Stimulated activated CD4-positive, alpha-beta T cell treated with anti-CD3 and anti-CD28 coated beads, Interleukin-12 subunit alpha, Interleukin-12 subunit beta, amount 100 ng/mL, for 48 hours (primary cell): ENCODE measurements around the gene TAF4B.
"Not testable (repeated sequence)": the region's sequence is repeated elsewhere in the genome, so short reads cannot be mapped to it uniquely, and the experiment has no call there.

Experiments
- DNase-seq, 3 donors: peaks; one replicate each; pipeline ENCODE4 v3.0.0-alpha.2; 2020; ENCODE audit warnings: low read depth in 2 of 3, low spot score in 1 of 3

The TAF4B gene

DNA sequence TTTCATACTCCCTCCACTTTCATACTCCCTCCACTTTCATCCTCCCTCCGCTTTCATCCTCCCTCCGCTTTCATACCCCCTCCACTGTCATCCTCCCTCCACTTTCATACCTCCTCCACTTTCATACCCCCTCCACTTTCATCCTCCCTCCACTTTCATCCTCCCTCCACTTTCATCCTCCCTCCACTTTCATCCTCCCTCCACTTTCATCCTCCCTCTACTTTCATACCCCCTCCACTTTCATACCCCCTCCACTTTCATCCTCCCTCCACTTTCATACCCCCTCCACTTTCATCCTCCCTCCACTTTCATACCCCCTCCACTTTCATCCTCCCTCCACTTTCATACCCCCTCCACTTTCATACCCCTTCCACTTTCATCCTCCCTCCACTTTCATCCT lies 77.0 kb downstream of the TAF4B start:
- not testable (repeated sequence) for DNase-seq

DNA sequence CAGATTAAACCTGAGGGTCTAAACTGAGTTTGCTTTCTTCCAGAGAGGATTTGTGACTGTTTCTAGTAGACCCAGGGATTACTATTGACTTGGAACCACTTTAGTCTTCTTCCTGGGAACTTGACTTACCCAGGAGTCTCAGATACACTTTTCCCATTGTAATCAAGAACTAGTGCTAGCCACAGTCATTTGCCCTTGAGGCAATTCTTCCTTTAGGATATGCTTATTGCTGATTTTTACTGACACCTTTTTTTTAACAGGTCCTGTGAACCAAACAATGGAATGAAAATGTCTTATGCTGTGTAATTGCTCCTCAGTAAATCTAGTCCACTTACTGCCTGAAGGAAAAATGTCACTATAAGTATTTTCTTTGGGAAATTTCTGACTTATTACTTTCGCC lies 78.3 kb downstream of the TAF4B start:
- no peak for DNase-seq

GRCh38 chr18:26307161-26307773 lies 81.0 kb downstream of the TAF4B start:
- peak in 1 of 3 donors; percentile 11 for DNase-seq

DNA sequence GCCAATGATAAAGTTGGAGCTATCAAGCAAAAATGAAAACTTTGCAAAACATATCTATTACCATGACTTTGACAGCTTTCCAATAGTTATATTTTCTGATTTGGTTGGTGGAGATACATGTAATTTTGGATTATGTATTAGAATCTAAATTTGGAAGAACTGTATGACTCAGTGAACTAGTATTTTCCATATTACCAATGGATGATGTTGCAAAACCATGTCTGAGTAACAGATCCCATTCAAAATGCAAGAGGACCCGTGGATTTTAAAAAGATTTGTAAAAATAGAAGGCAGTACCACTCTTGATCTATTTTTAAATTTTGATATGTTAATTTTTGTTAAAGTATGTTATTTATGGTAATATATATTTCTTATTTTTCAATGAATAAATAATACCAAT lies 83.0 kb downstream of the TAF4B start:
- no peak for DNase-seq

DNA sequence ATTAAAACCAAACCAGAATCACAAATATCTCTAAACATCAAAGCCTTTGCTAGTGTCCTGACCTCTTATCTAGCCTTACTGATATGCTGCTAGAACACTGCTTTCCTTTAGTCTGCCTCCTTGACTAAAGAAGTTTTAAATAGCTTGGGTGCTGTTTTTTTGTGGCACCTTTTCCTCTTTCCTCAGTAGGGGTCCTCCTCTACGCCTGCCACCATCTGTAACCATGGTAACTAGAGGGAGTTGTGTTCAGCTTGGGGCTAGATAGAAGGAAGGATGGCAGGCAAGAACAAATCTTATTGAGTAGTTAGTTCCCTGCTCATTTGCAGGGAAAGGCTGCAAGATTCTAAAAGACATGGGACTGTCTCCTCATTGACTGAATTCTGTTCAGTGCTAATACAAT lies 86.0 kb downstream of the TAF4B start:
- DNase-seq, result no peak

DNA sequence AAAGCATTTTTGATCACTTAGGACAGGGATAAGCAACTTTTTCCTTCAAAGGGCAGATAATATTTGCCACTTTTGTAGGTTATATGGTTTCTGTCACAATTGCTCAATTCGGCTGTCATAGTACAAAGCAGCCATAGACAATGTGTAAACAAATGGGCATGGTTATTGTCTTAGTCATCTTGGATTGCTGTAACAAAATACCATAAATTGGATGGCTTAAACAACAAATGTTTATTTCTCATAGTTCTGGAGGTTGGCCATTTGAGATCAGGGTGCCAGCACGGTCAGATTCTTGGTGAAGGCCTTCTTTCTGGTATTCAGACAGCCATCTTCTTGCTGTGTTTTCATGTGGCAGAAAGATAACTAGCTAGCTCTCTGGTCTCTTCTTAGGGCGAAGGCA lies 91.2 kb downstream of the TAF4B start:
- no peak for DNase-seq

DNA sequence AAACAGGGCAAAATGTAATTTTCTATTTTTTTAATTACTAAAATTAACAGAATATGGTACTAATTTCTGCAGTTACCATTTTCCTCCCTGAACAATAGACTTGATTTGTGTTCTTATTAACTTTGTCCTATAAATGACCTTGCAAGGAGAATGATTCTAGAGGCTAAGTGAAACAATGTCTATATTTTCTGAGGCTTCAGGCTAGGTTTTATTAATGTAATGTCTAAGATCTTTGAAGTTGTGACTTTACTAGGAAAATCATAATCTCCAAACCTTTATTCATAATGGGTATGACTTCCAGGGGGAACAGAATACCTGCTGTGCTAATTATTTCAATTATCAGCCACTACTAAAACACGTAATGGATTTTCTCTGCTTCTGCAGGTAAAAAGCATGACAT lies 94.4 kb downstream of the TAF4B start:
- DNase-seq, result no peak

DNA sequence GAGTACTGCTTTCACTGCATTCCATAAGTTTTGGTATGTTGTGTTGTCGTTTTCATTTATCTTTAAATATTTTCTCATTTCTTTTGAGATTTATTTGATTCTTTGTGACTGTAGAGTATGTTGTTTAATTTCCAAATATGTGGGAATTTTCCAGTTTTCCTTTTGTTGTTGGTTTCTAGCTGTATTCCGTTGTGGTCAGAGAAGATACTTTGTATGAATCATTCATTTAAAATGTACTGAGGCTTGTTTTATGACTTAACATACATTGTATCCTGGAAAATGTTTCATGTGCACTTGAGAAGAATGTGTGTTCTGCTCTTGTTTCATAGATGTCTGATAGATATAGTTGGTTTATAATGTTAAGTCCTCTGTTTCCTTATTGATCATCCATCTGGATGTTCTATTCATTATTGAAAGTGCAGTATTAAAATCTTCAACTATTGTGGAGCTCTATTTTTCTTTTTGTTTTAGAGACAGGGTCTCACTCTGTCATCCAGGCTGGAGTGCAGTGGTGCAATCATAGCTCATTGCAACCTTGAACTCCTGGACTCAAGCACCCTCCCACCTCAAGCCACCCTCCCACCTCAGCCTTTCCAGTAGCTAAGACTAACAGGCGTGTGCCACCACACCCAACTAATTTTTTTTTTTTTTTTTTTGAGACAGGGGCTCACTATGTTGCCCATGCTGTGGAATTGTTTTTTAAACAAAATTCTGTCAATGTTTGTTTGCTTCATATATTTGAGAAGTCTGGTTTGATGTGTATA lies 96.8 kb downstream of the TAF4B start:
- no peak for DNase-seq

DNA sequence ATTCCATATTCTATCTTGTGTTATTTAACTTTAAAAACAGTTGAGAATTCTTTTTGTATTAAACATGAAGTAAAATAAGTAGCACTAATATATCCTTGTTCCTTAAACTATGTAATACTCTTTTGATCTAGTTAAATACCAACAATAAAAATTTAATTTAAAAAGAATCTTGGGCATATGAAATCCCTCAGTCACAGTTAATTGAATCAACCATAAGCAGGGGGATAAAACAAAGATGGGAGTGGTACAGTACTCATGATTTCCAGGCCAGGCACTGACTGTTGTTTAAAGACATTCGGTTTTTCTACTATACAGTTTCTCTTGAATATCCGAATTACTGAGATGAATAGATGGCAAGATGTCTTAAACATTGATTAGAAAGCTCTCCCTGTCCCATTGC lies 99.5 kb downstream of the TAF4B start:
- DNase-seq, result no peak

GRCh38 chr18:26327062-26327461 lies 100.8 kb downstream of the TAF4B start:
- no peak for DNase-seq

- no peak for DNase-seq
These were observed 106.7 kb downstream of the TAF4B start for GRCh38 chr18:26332991-26333390.

DNA sequence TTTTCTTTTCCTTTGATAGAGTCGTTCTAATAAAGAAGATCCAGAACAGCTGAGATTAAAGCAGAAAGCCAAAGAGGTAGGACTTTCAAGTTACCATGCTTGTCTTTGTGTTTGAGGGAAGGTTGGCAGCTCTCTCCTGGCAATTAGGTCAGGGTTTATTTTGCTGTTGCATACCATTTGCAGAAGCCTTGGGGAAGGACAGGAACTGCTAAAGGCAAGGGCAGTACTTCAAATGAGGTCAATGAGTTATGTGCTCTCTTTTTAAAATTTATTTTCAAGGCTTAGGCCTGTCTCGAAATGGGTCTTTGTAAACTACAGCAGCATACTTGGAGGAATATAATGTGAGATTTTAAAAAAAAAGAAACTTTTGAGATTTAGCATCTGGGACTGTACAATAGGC lies 108.9 kb downstream of the TAF4B start:
- no peak for DNase-seq

DNA sequence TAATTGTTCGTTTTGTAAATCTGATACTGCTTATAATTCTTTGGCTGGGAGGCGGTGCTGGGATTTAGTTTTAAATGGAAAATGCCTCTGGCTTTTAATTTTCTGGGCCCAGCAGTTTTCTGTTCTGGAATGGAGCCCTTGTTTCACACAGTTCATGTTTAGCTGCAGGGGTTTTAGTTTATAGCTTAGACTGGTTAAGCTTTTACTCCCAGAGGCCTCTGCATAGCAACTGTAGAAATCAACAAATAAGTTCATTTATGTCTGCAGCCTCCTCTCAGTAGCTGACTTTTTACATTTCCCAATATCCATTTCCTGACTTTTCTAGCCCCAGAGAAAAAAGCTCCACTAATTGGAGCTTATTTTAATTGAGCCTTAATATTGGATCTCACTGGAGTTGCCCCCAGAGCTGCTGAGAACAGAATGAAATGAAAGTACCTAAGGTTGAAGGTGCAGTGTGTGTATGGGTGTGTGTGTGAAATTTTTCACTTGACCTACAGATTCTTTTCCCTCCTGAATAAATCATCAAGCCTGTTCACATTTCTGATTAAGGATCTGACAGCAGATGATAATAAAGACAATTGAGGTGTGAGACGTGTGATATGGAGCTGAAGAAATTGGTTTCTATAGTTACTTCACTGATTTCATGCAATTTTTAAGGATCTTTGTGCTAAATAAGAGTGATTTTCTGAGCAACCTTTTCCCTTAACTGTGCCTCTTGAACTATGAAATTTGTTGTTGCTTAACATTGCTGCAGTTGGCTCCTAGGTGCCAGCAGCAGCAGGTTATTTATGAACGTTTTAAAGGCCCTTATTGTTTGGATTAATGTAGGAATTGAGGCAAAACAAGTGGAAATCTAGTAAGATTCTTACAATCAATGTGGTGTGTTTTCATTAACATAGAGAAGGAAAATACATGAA lies 109.6 kb downstream of the TAF4B start:
- DNase-seq, result no peak

- no peak for DNase-seq
These were observed 110.3 kb downstream of the TAF4B start for GRCh38 chr18:26336572-26336971.

DNA sequence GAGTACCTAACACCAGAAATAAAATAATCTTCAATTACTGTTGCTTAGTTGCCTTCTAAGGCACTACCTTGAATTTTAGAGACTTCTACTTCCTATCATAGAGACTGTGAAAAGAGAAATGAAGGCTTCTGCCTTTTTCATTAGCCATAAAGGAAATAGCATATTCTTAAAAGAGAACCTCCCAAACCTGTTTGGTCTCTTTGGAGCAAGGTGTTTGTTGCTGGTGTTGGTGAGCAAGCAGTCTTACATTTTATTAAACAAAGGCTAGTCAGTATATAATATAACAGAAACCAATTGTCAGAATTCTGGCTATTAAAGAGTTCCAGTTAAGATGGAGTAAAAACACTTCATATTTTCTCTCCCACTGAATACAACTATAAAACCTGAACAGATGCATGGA lies 116.4 kb downstream of the TAF4B start:
- no peak for DNase-seq

DNA sequence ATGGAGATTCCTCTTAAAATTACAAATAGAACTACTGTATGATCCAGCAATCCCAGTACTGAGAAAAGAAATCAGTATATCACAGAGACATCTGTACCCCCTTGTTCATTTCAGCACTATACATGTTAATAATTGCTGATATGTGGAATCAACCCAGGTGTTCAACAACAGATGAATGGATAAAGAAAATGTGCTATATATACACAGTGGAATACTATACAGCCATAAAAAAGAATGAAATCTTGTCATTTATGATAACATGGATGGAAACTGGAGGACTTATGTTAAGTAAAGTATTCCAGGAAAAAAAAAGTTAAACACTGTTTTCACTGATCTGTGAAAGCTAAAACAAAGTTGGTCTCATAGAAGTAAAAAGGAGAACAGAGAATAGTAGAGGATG lies 124.7 kb downstream of the TAF4B start:
- DNase-seq, result no peak

GRCh38 chr18:26356045-26356785 lies 130.0 kb downstream of the TAF4B start:
- DNase-seq, result no peak

GRCh38 chr18:26357960-26358359 lies 131.7 kb downstream of the TAF4B start:
- no peak for DNase-seq

GRCh38 chr18:26362021-26362420 lies 135.8 kb downstream of the TAF4B start:
- DNase-seq, result no peak

DNA sequence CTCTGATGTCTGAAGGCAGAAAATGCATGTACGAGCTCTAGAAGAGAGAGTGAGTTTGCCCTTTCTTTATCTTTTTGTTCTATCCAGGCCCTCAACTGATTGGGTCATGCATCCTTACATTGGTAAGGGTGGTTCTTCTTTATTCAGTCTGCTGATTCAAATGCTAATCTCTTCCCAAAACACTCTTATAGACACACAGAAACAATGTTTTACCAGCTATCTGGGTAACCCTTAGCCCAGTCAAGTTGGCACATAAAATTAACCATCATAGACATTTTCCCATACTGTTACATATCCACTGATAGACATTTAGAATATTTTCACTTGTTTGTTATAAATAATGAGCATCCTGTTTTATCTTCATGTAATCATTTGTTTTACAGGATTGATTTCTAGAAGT lies 141.2 kb downstream of the TAF4B start:
- no peak for DNase-seq

DNA sequence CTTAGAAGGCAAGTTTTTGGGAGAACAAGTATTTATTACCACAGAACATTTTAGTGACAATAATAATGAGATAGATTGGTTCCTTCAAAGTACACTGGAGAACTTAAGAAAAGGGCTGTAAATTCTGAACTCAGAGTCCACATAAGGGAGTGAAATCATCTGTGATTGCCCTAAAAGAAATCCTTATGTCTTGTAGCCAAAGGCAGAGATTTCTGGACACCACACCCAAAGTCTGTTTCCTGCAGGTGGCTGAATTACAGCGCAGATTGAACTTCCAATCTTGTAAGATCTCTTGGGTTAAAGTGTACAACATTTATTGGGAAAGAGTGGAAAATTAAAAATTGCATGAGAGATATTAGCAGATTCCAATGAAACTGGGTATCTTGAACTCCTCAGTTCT lies 143.8 kb downstream of the TAF4B start:
- DNase-seq, result no peak
